ENCODE results near the gene CCDC80.
"Not testable (repeated sequence)": the region's sequence is repeated elsewhere in the genome, so short reads cannot be mapped to it uniquely, and the experiment has no call there.

Gene CCDC80

GRCh38 chr3:112583105-112583504 lies 57.8 kb downstream of the CCDC80 start:
- no peak for DNase-seq

GRCh38 chr3:112582244-112582874 lies 58.6 kb downstream of the CCDC80 start:
- DNase-seq, result peak; percentile 41

GRCh38 chr3:112579697-112580096 lies 61.2 kb downstream of the CCDC80 start:
- no peak for DNase-seq

- DNase-seq, result no peak
These were observed 61.7 kb downstream of the CCDC80 start for GRCh38 chr3:112579232-112579631.

- DNase-seq, result no peak
These were observed 68.2 kb downstream of the CCDC80 start for GRCh38 chr3:112572701-112573100.

GRCh38 chr3:112569265-112569664 lies 71.7 kb downstream of the CCDC80 start:
- no peak for DNase-seq

GRCh38 chr3:112568642-112569041 lies 72.3 kb downstream of the CCDC80 start:
- no peak for DNase-seq

GRCh38 chr3:112564940-112565305 lies 76.0 kb downstream of the CCDC80 start:
- DNase-seq, result no peak

- not testable (repeated sequence) for DNase-seq
These were observed 76.5 kb downstream of the CCDC80 start for GRCh38 chr3:112564247-112564939.

- DNase-seq, result peak; percentile 99
These were observed 79.0 kb downstream of the CCDC80 start, which contains the start of the genes ATG3 and SLC35A5 for GRCh38 chr3:112561734-112562529. Gene ATG3 (minus strand): TSS chr3:112561962. CDS start chr3:112561528, 434 bp downstream. Gene SLC35A5 (plus strand): TSS chr3:112562045. CDS start chr3:112563404, 1,359 bp downstream.

- DNase-seq, result peak; percentile 68
These were observed 79.5 kb downstream of the CCDC80 start for GRCh38 chr3:112561484-112561733.

GRCh38 chr3:112560721-112561483 lies 80.0 kb downstream of the CCDC80 start:
- peak; percentile 49 for DNase-seq

- no peak for DNase-seq
These were observed 80.6 kb downstream of the CCDC80 start for GRCh38 chr3:112560307-112560706.

GRCh38 chr3:112557976-112558375 lies 83.0 kb downstream of the CCDC80 start:
- no peak for DNase-seq

GRCh38 chr3:112555535-112556170 lies 85.3 kb downstream of the CCDC80 start:
- no peak for DNase-seq

- no peak for DNase-seq
These were observed 90.1 kb downstream of the CCDC80 start for GRCh38 chr3:112550859-112551258.

Data from NCI-H1436 (cell line).